ENCODE data around the gene MKKS.

MKKS gene

DNA sequence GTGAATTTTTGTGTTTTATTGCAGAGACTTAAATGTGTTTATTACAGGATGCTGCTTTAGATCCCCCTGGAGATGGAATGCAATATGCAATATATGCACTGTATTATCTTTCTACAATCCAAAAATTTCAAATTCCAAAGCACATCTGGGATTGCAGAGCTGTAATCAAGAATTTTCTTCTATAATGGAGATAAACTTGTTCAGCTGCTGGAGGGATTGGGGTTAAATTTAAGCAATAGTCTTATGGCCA is 66.4 kb downstream of the MKKS start:
- no peak for DNase-seq

DNA sequence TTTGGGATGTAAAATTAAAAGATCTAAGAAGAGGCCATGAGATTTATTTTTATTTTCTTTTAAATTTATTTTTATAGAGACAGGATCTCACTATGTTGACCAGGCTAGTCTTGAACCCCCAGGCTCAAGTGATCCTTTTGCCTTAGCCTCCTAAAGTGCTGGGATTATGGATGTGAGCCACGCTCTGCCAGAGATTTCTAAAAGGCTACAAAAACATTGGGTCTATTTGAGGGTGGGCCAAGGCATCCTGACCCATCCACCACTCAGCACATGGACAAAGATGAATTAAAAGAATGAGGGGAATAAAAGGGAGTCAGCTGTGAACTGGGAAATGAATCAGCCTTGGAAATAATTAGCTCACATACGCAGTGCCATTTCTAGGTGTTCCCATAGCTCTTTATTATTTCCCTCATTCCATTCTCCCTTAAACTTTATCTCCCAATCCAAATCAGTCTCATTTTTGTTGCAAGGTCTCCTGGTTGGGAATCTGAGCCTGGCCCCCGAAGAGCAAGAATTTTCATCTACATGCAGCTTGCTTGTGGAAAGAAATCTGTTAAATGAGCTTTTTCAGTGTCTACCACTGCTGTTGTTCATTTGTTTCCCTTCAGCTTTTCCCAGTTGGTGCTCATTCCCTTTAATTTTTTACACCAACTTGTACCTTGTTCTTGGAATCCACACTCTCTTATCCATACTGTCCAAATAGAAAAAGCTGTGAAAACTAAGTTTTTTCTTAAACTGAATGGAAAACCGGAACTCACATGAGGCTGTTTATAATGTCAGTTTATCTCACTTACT is 66.9 kb downstream of the MKKS start:
- no peak for DNase-seq

DNA sequence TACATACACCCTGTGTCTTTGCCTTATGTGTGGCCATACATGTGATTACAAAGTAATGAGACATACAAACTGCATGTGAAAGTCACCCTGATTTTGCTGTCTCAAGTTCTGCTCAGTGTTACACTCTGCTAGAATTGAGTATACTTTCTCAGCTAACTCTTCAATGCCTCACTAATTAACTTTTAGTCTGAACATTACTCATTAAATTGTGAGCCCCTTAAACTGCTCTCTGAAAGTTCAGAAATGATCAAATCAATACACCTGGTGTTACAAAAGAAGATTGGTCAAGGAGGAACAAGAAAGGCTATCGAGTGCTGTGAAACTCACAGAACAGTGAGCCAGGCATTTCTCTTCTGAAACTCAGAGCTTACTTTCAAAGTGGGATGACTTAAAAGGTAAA is 71.3 kb downstream of the MKKS start:
- DNase-seq: no peak

DNA sequence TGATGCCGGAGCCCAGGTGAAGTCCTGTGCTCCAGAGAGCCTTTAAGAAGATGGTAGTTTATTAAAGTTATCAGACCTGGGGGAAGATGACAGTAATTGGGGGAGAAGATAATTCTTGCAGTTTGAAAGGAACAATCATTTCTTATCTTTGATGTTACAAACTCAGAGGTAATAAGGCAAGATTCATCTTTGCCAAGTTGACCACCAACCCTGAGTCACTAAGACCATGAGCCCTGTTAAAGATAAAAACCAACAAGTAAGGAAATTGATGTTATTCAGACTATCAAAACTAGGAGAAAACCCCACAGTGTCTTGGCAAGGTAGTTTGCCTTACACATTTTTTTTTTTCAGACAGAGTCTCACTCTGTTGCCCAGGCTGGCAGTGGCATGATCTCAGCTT is 73.1 kb downstream of the MKKS start:
- DNase-seq: no peak

DNA sequence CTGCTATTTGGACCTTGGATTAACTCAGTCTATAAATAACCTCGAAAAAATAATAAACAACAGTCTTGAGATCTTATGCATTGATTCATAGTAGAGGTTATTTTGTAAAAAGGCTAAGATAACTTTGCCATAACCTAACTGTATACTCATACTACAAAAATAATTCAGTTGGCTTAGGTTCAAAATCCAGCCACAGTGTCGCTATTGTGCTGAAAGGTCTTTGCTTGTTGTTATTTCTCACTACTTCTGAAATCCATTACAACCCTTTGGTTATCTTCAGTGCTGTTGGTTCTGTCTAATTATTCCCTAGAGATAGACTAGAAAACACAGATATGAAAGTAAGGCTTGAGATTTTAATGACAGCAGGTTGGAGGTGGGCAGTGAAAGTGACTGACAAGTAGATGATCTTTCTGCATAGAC is 74.4 kb downstream of the MKKS start:
- no peak for DNase-seq

DNA sequence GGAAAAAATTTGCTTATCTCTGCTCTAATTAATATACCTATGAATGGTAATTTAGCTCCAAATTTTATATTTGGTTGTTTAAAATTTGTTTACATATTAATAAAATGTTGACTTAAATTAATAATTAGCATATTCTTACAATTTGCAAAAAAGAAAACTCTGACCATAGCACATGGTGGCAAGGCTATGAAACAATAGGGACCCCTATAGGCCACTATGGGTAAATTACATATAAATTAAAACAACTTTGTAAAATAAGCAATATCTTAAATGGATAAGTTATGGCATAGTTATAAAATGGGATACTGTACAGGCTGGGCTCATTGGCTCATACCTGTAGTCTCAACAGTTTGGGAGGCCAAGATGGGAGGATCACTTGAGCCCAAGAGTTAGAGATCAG is 76.0 kb downstream of the MKKS start:
- DNase-seq: no peak

DNA sequence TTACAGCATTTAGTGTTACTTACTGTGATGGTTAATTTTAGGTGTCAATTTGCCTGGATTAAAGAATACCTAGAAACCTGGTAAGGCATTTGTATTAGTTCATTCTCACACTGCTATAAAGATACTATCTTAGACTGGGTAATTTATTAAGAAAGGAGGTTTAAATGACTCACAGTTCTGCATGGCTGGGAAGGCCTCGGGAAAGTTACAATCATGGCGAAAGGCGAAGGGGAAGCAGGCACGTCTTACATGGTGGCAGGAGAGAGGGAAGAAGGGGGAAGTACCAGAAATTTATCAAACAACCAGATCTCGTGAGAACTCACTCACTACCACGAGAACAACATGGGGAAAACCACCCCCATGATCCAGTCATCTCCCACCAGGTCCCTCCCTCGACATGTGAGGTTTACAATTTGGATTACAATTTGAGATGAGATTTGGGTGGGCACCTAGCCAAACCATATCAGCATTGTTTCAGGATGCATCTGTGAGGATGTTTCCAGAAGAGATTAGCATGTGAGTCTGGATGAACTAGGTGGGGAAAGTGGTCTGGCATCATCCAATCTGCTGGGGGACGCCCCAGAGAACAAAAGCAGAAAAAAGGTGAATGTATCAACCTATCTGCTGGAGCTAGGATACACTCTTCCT is 76.8 kb downstream of the MKKS start:
- no peak for DNase-seq

DNA sequence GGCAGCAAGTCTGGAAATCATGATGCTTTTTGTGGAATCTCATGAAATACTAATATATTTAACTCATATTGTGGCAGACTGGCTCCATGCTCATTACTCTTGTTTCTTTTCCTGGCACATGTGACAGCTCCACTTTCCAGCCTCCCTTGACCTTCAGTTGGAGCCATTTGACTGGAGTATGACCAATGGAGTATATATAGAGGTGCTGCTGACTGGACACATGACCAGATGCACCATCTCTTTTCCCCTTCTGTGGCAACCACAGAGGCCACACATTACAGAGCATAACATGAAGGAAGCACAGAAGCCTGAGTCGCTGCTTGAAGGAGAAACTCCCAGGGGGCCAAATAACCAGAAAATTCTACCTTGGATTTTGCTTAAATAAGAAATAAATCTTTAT is 77.4 kb downstream of the MKKS start:
- DNase-seq: no peak

DNA sequence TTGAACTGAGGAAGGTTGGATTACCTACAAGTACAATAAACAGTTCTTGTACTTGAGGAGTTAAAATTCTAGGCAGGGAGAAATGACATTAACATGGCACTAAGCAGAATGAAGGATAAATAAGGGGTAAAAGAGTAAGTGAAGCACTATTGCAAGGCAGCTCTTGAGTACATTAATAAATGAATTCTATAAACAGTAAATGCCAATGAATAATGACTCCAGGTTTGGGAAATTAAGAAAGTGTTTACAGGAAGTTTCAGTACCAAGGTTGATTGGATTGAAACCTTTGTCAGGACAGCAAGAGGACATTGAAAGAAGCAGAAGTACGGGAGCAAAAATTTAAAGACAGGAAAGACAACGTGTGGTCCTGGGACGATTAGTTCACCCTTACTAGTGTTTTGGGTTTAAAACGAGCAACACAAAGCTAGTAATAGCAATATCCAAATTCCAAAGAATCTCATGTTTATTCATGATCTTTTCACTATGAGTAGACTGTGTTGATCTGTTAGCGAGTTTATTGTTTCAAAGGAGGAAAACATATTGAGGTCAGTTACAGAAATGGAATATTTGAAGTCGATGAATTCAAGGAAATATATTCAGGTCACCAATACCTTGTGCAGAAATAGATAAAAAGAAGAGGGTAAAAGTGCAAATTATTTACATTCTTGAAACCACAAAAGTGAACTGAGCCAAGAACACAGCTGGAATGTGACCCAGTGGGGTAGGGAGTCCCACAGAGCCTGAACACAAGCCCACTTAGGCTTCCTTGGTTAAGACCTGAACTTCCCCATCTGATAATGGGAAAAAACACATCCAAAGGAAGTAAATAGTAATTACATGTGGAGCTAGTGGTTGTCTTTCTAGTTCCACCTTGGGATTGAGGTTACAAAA is 80.8 kb downstream of the MKKS start:
- no peak for DNase-seq
